ENCODE measurements around the gene ADH5.

DNA sequence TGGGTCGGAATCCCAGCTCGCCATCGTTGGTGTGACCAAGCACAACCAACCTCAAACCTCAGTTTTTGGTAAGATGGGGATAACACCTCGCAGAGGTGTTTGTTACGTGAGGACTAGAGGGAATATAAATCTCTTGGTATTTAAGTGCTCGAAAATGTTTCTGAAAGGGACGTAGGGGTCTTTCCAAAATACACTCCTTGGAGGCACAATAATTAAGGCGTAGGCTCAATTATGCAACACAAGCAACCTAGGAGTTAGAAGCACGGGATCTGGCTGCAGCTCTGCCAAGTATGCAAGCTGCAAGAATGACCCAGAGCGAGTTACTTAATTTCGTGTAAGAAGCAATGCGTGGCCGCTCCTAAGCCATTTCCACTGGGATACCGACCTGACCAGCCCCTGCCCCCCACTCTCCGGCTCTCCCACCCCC lies 552 bp downstream of the ADH5 start:
- TF ChIP-seq ZBTB26 (tag by site-specific recombination; optimal IDR thresholded peaks at IDR 0.05): no peak
- TF ChIP-seq ZNF121 (tag by site-specific recombination; IDR thresholded peaks at IDR 0.05): no peak
- TF ChIP-seq ZNF701 (tag by site-specific recombination; IDR thresholded peaks at IDR 0.05): no peak
- no peak for TF ChIP-seq ZNF24 (tag by site-specific recombination; IDR thresholded peaks at IDR 0.05)
- no peak for TF ChIP-seq CTCF (tag by site-specific recombination; IDR thresholded peaks at IDR 0.05)
